HFF-Myc (cell line): Measurements from ENCODE around the gene KRT9.
"Not testable (repeated sequence)": the region's sequence is repeated elsewhere in the genome, so short reads cannot be mapped to it uniquely, and the experiment has no call there.

Experiments used
- DNase-seq: peaks from one replicate; pipeline ENCODE4 v3.0.0-alpha.2; 2011; ENCODE audit warnings: low read depth; ENCODE audit errors: extremely low read depth
- H3K4me3 ChIP-seq: replicated peaks from 2 replicates; pipeline ENCODE4 v1.5.1; 2011; ENCODE audit warnings: low read depth, mild to moderate bottlenecking, control low read depth, low read length
- CTCF ChIP-seq: IDR thresholded peaks from 2 replicates; pipeline ENCODE4 v1.5.1; 2012; ENCODE audit warnings: mild to moderate bottlenecking, low read depth, low read length, control low read depth; ENCODE audit errors: missing control alignments

The KRT9 gene

GRCh38 chr17:41617698-41618097 is 45.8 kb upstream of the KRT9 start:
- DNase-seq, result no peak
- H3K4me3 ChIP-seq, result no peak overlapping the region
- no peak for TF ChIP-seq CTCF

- no peak for DNase-seq
- H3K4me3 ChIP-seq, result no peak overlapping the region
- TF ChIP-seq CTCF, result no peak
Observed at GRCh38 chr17:41617136-41617535, 45.3 kb upstream of the KRT9 start.

- H3K4me3 ChIP-seq, DNase-seq: not testable (repeated sequence)
Observed at GRCh38 chr17:41616486-41616885, 44.6 kb upstream of the KRT9 start.

- DNase-seq, result no peak
- TF ChIP-seq CTCF, result no peak
- no peak overlapping the region for H3K4me3 ChIP-seq
Observed at GRCh38 chr17:41615454-41615853, 43.6 kb upstream of the KRT9 start.

- H3K4me3 ChIP-seq, DNase-seq: not testable (repeated sequence)
Observed at GRCh38 chr17:41614767-41615166, 42.9 kb upstream of the KRT9 start.

GRCh38 chr17:41614098-41614497 is 42.2 kb upstream of the KRT9 start:
- no peak for DNase-seq
- no peak for TF ChIP-seq CTCF

GRCh38 chr17:41613277-41614082 is 41.6 kb upstream of the KRT9 start:
- DNase-seq, result no peak
- TF ChIP-seq CTCF, result no peak
- H3K4me3 ChIP-seq, result no peak overlapping the region

More at GRCh38 chr17:41614098-41614497, 42.2 kb upstream of the KRT9 start:
- H3K4me3 ChIP-seq, result no peak overlapping the region

GRCh38 chr17:41612376-41613160 is 40.7 kb upstream of the KRT9 start, which contains the start of gene KRT16:
TSS of gene KRT16 (minus strand) at chr17:41612767. CDS start at chr17:41612688, 79 bp downstream.
- not testable (repeated sequence) for H3K4me3 ChIP-seq, DNase-seq
